Keratinocyte (primary cell): ENCODE measurements around the gene NCAM2. TPM values are rescaled to one million over a fixed set of nuclear protein-coding genes. Genes with fewer than 3 reads are reported as not detected.

ENCODE experiments used
- DNase-seq: peaks from one replicate; pipeline ENCODE4 v3.0.0-alpha.2; 2011; ENCODE audit warnings: low read depth, missing footprints, low spot score
- FAIRE-seq: peaks from 2 replicates; lab custom pipeline; 2011; peaks lifted over from hg19 to GRCh38; lab: Jason Lieb, UNC
- H2AFZ ChIP-seq: 2 replicates; pipeline ENCODE4 v1.6.0; 2012; ENCODE audit warnings: low read length, control low read depth, inconsistent platforms; ENCODE audit not compliant: control insufficient read depth
- H3K27ac ChIP-seq: 2 replicates; pipeline ENCODE4 v1.5.1; 2011; ENCODE audit warnings: low read length; ENCODE audit not compliant: control insufficient read depth, insufficient read depth
- H3K27me3 ChIP-seq: 3 replicates; pipeline ENCODE4 v1.6.0; 2011; ENCODE audit warnings: low read length; ENCODE audit not compliant: control insufficient read depth, insufficient read depth; ENCODE audit errors: extremely low read depth
- H3K36me3 ChIP-seq, 2 experiments: 2 replicates in 1 of 2; 3 replicates in 1 of 2; pipeline ENCODE4 v1.5.1; 2011; ENCODE audit warnings: low read length in 2 of 2, mild to moderate bottlenecking in 1 of 2; ENCODE audit not compliant: control insufficient read depth in 2 of 2, insufficient read depth in 2 of 2; ENCODE audit errors: extremely low read depth in 1 of 2
- H3K4me1 ChIP-seq: 3 replicates; pipeline ENCODE4 v1.5.1; 2011; ENCODE audit warnings: low read length; ENCODE audit not compliant: control insufficient read depth, insufficient read depth; ENCODE audit errors: extremely low read depth
- H3K4me2 ChIP-seq: 3 replicates; pipeline ENCODE4 v1.6.0; 2011; ENCODE audit warnings: low read depth, low read length; ENCODE audit not compliant: control insufficient read depth, insufficient read depth; ENCODE audit errors: extremely low read depth
- H3K4me3 ChIP-seq, 3 experiments: fragments of 200-600 bp in 1 of 3; sonication (generic) in 1 of 3; 2 replicates in 2 of 3; 3 replicates in 1 of 3; pipeline ENCODE4 v1.5.1; 2011 to 2016; ENCODE audit warnings: low read length in 3 of 3, mild to moderate bottlenecking in 3 of 3, control low read depth in 2 of 3, inconsistent platforms in 1 of 3, low read depth in 1 of 3, mixed read lengths in 1 of 3, mixed run types in 1 of 3, moderate library complexity in 1 of 3; ENCODE audit not compliant: control insufficient read depth in 2 of 3, insufficient read depth in 2 of 3; ENCODE audit errors: extremely low read depth in 1 of 3
- H3K79me2 ChIP-seq: 2 replicates; pipeline ENCODE4 v1.6.0; 2012; ENCODE audit warnings: low read length; ENCODE audit not compliant: control insufficient read depth, insufficient read depth
- H3K9ac ChIP-seq: 3 replicates; pipeline ENCODE4 v1.6.0; 2011; ENCODE audit warnings: low read length; ENCODE audit not compliant: control insufficient read depth, insufficient read depth; ENCODE audit errors: extremely low read depth
- H3K9me1 ChIP-seq: 3 replicates; pipeline ENCODE4 v1.6.0; 2011; ENCODE audit warnings: low read length; ENCODE audit not compliant: control insufficient read depth, insufficient read depth; ENCODE audit errors: extremely low read depth
- H3K9me3 ChIP-seq: 2 replicates; pipeline ENCODE4 v1.5.1; 2012; ENCODE audit warnings: low read depth, low read length; ENCODE audit not compliant: control insufficient read depth
- H4K20me1 ChIP-seq: 3 replicates; pipeline ENCODE4 v1.6.0; 2011; ENCODE audit warnings: low read length; ENCODE audit not compliant: control insufficient read depth, insufficient read depth; ENCODE audit errors: extremely low read depth
- EZH2 ChIP-seq: IDR thresholded peaks from one replicate; pipeline ENCODE4 v1.6.1; 2012; ENCODE audit warnings: inconsistent platforms, mild to moderate bottlenecking, low read length, moderate library complexity
- dilution Hi-C: fragments of 300-500 bp; cut with MboI; formaldehyde crosslinking; loops from one replicate; pipeline ENCODE4 v1.7.0; 2020; ENCODE audit warnings: low sequenced_read_pairs; ENCODE audit not compliant: extremely low pct_ligation_motif_present
- polyA plus RNA-seq, 5 experiments: library from polyadenylated mRNA; depleted of rRNA in 3 of 5; stranded (reverse) in 3 of 5; stranded (forward) in 1 of 5; unstranded in 1 of 5; fragments of >200 nt; gene quantifications; 1 replicate in 1 of 5; 2 replicates in 3 of 5; 3 replicates in 1 of 5; pipeline versions ENCODE4 v1.2.1 to v1.2.3, GENCODE V29; 2011 to 2012; ENCODE audit warnings: missing spikeins in 2 of 5, low read depth in 1 of 5, low replicate concordance in 1 of 5
- TF ChIP-seq, protein P1 (sequence below), 3 experiments: IDR thresholded peaks in 1 of 3; conservative IDR thresholded peaks in 1 of 3; optimal IDR thresholded peaks in 1 of 3; 2 replicates in 2 of 3; 3 replicates in 1 of 3; pipeline versions ENCODE3 to v1.5.1; 2011; ENCODE audit warnings: low read length in 3 of 3, mild to moderate bottlenecking in 3 of 3, moderate library complexity in 2 of 3, control low read depth in 1 of 3, inconsistent platforms in 1 of 3; ENCODE audit not compliant: insufficient read depth in 2 of 3; ENCODE audit errors: extremely low read depth in 1 of 3

NCAM2 gene
- polyA plus RNA-seq, 1 donor (not counting 4 experiments of a cell fraction or from before 2014, with no cell fraction given): 0.16 TPM

DNA sequence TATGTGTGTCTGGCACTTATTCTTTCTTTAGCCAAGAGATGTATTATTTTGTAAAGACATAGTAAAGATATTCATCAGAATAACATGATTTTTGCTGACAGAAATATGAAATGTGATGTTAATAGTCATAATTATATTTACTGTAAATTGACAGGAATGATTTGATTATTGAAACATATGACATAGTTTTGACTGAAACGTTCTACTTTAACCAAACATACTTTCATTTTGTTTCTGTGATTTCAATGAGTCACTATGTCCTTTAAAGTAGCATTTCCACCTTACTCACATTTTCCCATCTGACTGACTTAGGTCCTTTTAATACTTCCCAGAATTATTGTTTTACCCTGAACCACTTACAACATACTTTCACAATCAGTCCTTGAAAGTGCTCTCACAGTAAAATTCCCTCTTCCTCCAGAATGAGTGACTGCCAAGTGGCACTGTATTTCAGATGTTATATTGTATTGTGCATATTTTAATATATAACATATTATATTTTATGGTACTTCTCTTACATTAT lies 437.9 kb downstream of the NCAM2 start:
- Histone ChIP-seq H3K4me2 (no peak overlapping the region), H3K27me3 (no peaks in the 10 kb centered on the region), H4K20me1 (no peaks in the 10 kb centered on the region), H3K27ac (no peak overlapping the region), H3K4me3 (no peak overlapping the region), H3K9me1 (no peaks in the 10 kb centered on the region), H3K9me3 (no peaks in the 10 kb centered on the region), H2AFZ (no peak overlapping the region), H3K79me2 (no peaks in the 10 kb centered on the region), H3K36me3 (no peaks in the 10 kb centered on the region), H3K4me1 (no peaks in the 10 kb centered on the region), H3K9ac (no peak overlapping the region)
- TF ChIP-seq, protein P1, sequence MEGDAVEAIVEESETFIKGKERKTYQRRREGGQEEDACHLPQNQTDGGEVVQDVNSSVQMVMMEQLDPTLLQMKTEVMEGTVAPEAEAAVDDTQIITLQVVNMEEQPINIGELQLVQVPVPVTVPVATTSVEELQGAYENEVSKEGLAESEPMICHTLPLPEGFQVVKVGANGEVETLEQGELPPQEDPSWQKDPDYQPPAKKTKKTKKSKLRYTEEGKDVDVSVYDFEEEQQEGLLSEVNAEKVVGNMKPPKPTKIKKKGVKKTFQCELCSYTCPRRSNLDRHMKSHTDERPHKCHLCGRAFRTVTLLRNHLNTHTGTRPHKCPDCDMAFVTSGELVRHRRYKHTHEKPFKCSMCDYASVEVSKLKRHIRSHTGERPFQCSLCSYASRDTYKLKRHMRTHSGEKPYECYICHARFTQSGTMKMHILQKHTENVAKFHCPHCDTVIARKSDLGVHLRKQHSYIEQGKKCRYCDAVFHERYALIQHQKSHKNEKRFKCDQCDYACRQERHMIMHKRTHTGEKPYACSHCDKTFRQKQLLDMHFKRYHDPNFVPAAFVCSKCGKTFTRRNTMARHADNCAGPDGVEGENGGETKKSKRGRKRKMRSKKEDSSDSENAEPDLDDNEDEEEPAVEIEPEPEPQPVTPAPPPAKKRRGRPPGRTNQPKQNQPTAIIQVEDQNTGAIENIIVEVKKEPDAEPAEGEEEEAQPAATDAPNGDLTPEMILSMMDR (optimal IDR thresholded peaks at IDR 0.05 in 1 of 3, IDR thresholded peaks at IDR 0.05 in 1 of 3, conservative IDR thresholded peaks at IDR 0.05 in 1 of 3; ENCODE audit: extremely low read depth in 1 of 3, insufficient read depth in 2 of 3, low read length in 3 of 3): no peak
- TF ChIP-seq EZH2: no peak
- dilution Hi-C loops: no loop called here
- FAIRE-seq: no peak
- no peak for DNase-seq

DNA sequence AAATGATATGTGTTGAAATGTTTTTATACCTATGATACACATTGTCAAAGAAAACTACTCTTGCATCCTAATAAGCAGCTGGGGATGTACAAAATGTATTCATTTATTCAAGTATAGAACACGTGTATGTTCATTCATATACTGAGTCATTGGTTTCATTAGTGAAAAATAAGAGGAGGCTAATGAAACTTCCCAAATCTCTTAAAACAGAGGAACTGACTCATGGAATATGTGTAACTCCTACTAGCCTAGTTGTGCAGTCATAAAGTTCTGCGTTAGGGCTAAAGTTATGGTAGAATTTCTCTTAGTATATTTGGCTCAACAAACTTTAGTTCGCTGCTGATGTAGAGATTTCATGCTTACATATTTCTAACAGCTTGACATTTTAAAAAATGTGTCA lies 441.6 kb downstream of the NCAM2 start:
- no peaks in the 10 kb centered on the region for H3K36me3 ChIP-seq
- H3K79me2 ChIP-seq: no peaks in the 10 kb centered on the region
- H3K4me2 ChIP-seq: no peak overlapping the region
- no peaks in the 10 kb centered on the region for H3K9me3 ChIP-seq
- H3K27me3 ChIP-seq: no peaks in the 10 kb centered on the region
- no peak for FAIRE-seq
- no peak overlapping the region for H2AFZ ChIP-seq
- H4K20me1 ChIP-seq: no peaks in the 10 kb centered on the region
- H3K4me3 ChIP-seq: no peak overlapping the region
- H3K27ac ChIP-seq: no peak overlapping the region
- no peak for TF ChIP-seq EZH2
- TF ChIP-seq, protein P1 (optimal IDR thresholded peaks at IDR 0.05 in 1 of 3, IDR thresholded peaks at IDR 0.05 in 1 of 3, conservative IDR thresholded peaks at IDR 0.05 in 1 of 3; ENCODE audit: extremely low read depth in 1 of 3, insufficient read depth in 2 of 3, low read length in 3 of 3): no peak
- no peaks in the 10 kb centered on the region for H3K4me1 ChIP-seq
- DNase-seq: no peak
- H3K9ac ChIP-seq: no peak overlapping the region
- dilution Hi-C loops: no loop called here
- no peaks in the 10 kb centered on the region for H3K9me1 ChIP-seq
